Measurements from ENCODE around the gene NAV3.

NAV3 gene

DNA sequence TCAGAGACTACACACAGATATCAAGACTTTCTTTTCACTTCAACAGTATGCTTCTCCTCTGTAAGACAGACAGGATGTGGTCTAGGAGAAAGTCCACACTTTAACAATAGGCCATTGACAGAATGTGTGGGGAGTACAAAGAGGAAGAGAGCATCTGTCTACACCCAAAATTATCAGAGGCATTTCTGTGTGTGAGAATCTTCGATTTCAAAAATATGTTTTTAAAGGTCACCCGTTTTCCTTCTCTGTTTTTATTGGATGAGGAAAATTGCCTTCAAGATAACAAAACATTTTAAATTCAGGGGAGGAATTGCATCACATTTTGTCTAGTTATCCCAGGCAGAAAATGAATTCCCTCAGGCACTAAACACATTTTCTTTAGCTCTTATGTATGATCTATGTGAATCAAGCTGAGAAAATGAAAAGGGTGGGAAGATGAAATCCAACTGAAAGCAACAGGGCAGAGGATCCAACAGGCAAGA, 16.4 kb downstream of the NAV3 start:
- DNase-seq, result peak; percentile 33

DNA sequence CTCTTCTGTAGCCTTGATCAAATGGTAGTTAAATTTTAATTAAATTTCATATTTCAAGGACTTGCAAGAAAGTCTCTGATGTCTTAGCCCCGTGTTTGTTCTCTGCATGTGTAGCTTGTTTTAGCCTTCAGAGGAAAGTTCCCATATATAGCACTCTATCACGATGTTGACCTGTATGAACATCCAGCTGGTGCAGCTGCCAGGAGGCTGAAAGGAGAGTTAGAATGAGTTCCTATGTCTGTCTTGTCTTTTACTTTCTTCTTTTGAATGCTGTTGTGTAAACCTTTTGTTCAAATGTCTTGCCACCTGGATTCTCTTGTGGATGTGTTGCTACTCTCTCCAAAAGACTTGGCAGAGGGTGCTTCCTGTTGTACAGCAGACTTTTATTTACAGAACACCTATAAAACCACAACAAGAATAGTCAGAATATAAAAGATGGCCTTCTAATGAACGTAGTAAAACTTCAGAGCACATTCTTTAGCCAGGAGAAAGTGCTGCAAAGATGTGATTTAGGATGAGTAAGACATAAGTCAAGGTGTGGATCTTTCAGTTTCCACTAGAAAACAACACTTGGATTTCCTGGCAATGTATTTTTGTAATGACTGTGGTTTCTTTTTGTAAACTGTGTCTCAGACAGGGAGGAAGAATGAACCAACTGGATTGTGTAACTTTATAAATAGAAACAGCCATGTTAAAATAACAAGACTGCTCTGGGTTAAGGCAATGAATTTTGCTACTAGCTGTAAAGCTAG, 17.2 kb downstream of the NAV3 start:
- peak; percentile 92 for DNase-seq

DNA sequence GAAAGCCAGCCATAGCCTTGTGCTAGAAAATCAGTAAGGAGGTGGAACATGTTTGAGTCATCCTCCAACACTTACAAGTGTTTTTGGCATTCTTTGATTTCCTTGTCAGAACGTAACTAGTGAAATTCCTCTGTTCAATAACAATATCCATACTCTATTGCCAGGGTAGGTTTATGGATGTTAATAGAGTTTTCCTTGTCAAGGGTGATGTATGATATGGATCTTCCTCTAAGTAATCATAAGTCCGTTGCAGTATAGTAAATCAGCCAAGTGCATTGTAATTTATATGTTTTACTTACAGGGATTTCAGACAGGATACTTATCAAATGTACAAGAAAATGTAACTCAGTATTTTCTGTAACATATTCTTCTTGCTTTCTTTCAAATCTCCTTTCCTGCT, 19.4 kb downstream of the NAV3 start:
- DNase-seq, result no peak

DNA sequence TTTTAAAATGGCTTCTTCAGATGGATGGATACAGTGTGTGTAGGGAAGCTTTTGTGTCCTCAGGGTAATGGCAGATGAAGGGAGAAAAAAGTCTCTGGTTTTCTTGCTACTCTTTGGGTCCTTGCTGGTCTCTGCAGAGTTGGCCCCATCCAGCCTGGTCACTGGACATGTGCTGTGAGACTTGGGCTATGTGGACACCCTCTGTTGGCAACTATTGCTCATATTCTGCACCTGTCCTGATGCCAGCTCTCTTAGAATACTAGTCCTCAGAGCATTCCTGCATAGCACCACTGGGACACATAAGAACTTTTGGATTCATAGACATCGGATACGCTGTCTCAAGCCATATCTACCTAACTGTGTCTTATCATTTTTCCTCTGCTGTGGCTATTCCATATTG, 20.0 kb downstream of the NAV3 start:
- no peak for DNase-seq

DNA sequence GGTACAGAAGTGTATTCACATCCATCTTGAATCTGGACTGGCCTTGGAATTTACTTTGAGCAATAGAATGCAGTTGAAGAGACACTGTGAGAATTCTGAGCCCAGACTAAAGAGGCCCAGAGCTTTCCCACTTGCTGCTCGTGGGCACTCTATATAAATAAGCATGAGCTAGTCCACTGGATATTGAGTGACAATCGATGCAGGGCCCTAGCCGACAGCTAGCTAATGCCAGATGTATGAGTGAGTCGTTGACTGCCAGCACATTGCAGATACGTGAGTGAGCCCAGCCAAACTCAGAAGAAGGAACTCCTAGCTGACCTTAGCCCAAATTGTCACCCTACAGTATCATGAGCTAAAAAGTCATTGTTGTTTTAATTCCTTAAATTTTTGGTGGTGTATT, 24.9 kb downstream of the NAV3 start:
- DNase-seq, result peak; percentile 35

DNA sequence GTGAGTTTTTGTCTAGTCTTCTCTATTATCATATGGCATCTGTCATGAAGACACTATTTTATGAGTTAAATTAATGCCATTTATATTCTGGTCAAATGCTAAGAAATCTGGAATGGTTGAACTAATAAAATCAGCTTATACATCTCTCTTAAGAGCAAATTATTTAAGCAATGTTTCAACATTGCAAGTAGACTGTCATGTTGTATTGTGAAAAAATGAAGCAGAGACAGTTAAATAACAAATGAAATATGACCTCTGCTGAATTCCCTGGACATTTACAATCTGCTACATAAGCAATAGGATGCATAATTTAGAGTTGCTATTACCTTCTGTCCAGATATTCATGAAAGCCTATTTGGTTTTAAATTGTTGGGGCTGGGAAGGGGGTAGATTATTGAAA, 30.6 kb downstream of the NAV3 start:
- no peak for DNase-seq

DNA sequence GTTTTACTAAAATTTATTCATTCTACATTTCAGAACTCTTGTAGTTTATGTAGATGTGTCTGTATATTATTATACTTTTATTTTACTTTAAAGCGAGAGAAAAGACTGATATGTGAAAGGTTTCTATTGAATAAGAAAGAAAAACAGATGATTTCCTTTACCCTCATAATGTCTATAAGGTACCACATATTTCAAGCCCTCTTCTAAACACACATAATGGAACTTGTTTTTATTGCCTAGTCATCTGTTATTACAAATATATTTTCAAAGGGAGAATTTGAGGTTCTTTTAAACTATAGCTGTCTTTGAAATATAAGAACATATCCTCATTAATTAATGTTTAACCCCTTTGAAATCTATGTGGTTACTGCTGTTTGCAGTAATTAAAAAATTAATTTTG, 34.5 kb downstream of the NAV3 start:
- no peak for DNase-seq

DNA sequence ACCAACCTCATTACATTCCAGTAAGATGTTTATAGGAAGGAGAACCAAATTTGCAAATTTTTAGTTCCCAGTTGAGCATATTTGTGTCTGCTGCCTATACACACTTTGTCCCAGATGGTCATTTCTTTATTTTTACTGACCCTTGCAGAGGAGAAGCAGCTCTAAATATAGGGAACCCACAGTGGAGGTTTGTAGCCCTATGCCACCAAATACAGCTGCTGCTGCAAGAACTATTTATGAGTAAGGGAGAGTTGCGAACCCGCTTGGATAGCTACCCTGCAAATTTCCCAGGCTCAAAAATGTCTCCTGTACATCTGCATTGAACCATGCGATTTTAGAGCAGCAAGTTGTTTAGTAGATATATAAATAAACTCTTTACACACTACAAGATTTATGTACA, 48.2 kb downstream of the NAV3 start:
- DNase-seq, result no peak

DNA sequence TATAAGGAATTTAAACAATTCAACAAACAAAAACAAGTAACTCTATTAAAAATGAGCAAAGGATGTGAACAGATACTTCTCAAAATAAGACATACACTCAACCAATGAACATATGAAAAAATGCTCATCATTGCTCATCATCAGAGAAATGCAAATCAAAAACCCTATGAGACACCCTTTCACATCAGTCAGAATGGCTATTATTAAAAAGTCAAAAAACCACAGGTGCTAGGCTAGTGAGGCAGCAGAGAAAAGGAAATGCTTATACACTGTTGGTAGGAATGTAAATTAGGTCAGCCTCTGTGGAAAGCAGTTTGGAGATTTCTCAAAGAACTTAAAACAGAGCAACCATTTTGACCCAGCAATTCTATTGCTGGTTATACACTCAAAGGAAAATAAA, 52.0 kb downstream of the NAV3 start:
- DNase-seq, result no peak

DNA sequence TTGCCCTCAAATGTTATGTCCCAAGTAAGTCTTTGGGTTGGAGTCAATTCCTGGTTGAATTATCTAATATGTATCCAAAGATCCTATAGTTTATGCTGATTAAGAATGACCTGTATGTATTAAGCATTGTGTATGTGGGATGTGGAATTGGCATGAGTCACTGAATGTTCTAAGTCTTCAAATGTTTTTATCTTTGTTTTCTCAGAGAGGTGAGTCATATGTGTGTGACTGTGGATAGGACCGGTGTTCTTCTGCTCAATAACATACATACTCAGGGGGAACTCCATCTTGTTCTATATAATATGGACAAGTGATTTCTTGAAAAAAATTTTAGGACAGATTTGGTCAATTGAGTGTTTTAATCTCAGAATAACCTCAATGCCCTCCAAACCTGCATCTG, 57.9 kb downstream of the NAV3 start:
- peak; percentile 64 for DNase-seq

DNA sequence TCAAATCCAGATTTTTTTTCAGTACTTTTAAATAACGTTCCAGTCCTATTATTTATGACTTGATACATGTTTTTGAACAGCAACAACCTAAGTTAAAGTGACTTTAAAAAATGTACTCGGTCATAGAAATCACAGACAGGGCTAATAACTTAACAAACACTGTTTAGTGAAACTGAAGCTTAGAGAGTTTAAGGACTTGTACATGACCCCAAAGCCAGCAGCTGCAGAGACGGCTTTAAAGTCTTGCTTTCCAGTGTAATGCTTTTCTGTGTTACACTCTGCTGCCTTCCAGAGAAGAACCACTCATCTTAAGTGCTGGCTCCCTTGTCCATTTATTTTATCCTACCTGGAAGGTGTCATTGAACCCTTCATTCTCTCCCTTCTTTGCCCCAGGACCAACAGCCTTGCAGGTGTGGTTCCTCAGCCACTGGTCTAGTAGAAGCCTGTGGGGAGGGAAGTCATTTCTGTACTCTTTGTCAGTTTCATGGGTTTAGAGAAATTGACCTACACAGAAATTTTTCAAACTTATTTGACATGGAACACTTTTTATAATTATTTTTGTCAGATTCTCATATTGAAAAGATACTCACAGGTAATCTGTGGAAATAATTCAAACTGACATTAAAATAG, 60.9 kb downstream of the NAV3 start:
- DNase-seq, result no peak

DNA sequence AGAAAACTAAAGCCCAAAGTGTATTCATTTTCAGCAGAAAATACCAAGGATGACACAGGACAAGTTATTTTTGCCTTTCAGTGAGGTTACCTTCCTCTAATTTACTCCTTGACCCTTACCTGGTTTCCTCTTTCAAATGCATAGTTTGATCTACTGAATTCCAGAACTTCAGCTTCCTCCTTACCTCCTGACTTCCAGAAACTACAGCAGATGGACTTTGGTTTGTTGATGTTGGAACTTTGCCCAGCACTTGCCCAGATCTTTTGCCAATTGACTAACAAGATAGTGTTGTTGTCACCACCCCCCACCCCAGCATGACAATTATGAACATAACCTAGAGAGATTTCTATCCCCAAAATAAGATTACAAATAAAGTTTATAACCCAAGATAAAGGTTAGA, 63.2 kb downstream of the NAV3 start:
- DNase-seq, result peak; percentile 4

DNA sequence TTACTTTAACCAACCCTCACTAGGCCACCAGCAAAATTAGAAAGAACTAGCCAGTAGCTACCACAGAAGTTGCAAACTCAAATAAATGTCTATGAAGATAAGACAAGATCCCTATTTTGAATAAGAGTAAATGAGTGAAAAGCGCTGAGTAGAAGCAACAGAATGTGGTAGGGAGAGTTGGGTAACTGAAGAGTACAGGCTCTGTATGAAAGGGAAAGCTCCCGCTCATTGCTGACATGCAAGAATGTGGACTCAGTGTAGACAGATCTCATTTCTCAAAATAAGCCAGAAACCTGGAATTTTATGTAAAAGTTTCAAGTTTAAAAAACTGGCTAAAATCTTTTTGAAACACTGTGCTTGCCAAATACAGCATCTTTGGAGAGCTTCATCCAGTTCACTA, 63.9 kb downstream of the NAV3 start:
- DNase-seq, result no peak

DNA sequence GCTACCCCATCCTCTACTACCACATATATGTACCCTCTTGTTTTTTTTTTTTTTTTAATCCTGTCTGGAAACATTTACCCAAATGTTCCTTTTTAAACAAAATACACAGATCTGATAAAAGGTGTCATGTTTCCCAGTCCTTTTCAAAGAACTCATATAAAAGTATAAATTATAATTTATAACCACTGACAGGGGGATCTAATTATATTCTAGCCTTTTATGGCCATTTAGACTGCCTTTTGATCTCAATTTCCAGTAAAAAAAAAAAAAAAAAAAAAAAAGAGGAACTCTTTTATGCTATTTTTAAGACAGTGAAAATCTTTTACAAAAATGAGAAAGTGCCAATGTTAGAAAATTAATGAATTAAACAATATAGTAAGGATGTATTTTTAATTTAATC, 65.0 kb downstream of the NAV3 start:
- no peak for DNase-seq

DNA sequence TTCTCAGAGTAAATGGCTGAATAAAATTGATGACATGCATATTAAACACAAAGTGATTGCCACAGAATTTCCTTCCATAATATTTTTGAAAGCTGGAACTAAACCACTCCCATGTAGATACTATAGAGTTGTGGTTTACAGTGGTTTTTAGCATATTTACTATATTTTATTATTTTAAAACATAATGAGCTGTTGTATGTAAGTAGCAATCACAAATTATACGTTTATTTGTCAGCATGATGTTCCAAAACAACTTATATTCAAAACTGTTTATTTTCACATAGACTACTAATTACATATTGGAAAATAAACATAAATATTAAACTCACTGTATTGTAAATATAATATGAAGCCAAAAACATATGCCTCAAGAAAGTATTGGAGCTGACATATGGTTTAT, 77.2 kb downstream of the NAV3 start:
- DNase-seq, result no peak

DNA sequence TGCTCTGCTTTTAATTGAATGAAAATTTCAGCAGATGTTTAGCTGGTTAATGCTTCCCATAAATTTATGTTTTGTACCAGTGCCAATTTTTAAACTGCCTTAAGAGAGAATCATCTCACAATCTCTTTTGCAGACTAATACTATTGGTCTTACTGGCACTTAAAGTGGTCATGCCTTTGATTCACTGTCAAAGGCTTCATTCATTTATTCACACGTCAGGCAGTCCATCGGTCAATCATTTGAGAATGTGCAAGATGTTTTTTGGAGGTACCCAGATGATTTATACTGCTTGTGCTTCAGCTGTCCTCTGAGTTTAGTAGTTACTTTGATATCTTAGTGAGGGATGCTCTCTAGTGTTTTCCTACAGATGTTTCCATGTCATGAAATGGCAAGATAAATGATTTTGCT, 83.4 kb downstream of the NAV3 start:
- DNase-seq, result peak; percentile 78

DNA sequence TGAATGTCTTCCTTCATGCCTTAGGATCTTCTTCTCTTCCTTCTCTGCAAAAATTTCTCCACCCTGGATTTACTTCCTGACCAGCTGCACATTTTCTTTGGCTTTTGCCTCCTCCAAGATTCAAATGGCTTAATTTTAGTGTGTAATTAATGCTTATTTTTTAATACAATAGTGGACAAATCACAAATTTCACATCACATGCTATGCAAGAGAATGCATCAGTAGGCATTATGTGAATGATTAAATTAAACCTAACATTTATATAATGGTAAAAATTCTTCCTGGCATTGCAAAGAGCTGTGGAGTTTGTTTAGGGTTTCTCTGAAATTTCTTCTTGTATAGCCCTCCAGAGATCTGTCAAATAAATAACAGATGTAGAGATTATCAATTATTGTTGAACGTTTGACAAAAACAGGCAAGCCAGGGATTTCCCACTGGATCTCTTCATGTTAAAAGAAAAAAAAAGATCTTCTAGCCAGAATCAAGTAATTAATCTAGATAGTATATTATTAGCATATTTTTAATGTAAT, 84.4 kb downstream of the NAV3 start:
- DNase-seq, result no peak

DNA sequence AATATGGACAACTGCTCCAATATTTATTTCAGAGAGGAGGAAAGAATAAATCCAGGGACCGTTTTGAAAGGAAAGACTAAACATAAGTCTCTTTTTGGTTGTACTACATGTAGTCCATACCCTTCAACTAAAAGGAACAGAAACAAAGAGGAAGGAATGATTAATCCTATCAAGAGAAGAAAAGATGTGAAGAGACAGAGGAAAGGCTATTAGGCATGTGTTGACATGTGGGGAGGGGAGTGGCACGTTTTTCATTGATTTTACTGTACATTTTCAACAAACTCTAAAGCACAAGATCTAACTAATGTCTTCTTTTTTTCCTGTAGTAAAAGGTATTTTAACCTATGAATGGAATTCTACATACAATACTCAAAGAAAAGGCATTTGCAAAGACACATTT, 85.6 kb downstream of the NAV3 start:
- DNase-seq, result no peak

DNA sequence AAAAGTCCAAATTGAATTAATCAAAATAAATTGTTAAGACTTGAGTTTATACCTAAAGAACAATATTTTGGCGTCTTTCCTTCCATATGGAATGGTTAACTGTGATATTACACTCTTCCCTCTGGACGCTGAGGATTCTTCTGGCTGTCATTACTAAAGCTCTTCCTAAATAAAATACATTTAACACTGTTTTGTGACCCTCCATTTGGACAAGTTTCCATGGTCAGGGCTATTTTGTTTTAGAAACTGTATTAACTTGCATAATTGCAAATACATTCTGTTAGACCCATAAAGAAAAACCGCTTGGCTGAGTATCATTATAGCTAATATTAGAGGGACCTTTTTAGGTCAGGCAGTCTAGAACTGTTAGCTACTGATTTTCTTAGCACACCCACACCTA, 87.4 kb downstream of the NAV3 start:
- DNase-seq, result no peak

DNA sequence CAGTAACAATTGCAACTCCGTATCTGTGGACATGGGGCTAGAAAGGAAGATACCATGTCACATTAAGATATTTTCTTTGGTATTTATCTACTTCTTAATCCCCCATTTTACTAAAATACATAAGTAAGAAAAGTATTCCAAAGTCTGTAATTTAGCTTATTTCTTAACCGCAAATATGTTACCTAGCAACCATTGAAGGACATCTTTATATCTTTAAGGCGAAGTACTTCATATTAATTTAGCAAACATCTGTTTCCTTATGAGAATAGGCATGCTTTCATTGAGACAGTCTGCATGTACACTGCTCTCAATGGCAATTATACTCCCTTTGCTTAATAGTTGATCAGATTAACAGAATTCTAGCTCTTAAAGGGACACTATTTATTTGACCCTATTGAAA, 88.8 kb downstream of the NAV3 start:
- no peak for DNase-seq

DNA sequence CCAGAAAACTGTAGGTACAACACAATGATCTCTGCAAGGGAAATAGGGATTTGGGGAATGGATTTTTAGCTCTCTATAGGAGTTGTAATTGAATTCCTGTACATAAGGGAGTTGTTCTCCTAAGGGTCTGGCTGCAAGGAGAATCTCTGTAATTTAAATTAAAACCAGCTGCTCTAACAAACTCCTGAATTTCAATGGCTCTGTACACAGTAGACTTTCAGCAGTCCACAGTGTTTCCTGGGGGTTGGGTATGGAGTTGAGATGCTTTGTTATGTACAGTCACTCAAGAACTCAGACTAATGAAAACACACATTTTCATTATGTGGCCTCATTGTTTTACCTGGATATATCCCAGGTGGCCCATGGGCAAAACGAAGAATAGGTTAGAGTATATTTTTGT, 93.2 kb downstream of the NAV3 start:
- peak; percentile 92 for DNase-seq

DNA sequence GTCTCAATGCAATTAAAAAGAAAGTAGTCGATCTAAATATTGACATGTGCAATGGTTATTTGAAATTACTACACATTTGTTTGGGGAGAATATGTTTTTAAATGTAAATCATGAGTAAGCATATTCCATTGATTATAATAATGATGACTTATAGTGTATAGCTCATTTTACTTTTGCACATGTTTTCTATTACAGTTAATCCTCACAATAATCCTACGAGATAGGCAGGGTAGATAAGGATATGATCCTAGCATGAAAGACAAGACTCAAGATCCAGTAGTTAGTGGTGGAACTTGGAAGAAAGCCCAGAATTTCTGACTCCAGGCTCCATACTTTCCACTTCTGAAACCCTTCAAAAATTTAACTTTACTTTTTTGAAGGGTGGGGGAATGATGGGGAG, 94.0 kb downstream of the NAV3 start:
- DNase-seq, result peak; percentile 91

DNA sequence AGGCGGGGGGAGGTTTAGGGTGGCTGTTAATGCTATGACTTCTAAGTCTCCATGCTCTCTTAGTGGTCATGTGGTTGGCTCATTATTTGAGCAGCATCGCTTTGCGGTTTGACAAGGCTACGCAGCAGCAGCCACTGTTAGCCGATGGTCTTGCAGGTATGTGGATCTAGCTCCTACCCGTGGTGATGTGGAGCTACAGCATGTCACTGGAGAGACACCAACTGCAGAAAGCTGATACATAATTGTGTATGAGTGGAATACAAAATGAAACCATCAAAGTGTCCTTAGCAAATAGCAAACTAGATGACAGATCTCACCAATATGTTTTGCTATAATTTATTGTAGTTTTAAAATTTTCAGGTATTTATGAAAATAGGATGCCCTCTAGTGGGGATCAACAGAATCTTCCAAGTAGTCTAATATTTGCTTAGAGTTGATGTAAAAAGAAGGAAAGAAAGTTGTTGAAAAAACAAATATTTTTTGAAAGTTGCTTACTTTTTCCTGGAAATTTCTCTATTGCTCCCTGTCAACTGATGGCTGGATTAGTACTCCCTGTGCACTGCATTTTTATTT, 94.9 kb downstream of the NAV3 start:
- DNase-seq, result peak; percentile 98

DNA sequence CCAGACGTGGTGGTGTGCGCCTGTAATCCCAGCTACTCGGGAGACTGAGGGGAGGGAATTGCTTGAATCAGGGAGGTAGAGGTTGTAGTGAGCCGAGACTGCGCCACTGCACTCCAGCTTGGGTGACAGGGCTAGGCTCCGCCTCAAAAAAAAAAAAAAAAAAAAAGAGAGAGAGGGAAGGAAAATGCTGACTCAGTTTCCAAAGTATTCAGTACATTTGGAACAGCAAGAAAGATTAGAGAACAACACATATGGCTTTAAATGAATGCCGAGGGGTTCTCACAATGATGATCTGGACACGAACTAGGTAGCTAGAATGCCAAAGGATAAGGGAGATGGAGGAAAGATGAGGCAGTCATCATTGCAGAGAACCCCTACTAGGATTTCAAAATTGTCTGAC, 97.4 kb downstream of the NAV3 start:
- no peak for DNase-seq

Measured in fibroblast of skin of abdomen (primary cell).